Measurements from ENCODE around the gene TUT7. TPM values are rescaled to one million over a fixed set of nuclear protein-coding genes. Genes with fewer than 3 reads are reported as not detected.

The TUT7 gene
- total RNA-seq, 6 experiments from 2014 or later: 17.8 to 23.9 (median 19.2) TPM

DNA sequence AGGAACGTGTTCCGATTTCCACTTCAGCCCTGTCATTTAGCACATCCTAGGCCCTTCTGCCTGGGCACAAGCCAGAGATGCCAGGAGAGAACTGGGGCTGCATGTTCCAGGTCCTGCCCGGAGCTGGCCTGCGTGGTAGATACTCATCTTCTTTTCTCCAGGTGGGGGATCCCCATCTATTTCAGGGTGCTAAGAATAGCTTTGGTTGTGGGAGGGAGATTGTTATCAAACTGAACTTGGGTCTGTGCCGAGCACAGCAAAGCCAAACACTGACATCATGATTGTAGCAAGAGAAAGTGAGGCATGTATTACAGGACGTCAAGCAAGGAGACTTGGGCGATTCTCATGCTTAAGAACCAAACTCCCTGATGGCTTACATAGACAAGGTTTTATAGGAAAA is 113.0 kb downstream of the TUT7 start:
- Mint-ChIP-seq H3K4me3 (no peak overlapping the region), H3K9me3 (no peaks in the 10 kb centered on the region), H3K27ac (no peak overlapping the region), H3K27me3 (ENCODE audit: insufficient read depth) (no peaks in the 10 kb centered on the region), H3K4me1 (ENCODE audit: low read depth) (no peaks in the 10 kb centered on the region), H3K36me3 (ENCODE audit: low read depth) (no peaks in the 10 kb centered on the region)
- TF ChIP-seq, protein P1, sequence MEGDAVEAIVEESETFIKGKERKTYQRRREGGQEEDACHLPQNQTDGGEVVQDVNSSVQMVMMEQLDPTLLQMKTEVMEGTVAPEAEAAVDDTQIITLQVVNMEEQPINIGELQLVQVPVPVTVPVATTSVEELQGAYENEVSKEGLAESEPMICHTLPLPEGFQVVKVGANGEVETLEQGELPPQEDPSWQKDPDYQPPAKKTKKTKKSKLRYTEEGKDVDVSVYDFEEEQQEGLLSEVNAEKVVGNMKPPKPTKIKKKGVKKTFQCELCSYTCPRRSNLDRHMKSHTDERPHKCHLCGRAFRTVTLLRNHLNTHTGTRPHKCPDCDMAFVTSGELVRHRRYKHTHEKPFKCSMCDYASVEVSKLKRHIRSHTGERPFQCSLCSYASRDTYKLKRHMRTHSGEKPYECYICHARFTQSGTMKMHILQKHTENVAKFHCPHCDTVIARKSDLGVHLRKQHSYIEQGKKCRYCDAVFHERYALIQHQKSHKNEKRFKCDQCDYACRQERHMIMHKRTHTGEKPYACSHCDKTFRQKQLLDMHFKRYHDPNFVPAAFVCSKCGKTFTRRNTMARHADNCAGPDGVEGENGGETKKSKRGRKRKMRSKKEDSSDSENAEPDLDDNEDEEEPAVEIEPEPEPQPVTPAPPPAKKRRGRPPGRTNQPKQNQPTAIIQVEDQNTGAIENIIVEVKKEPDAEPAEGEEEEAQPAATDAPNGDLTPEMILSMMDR (IDR thresholded peaks at IDR 0.05): no peak
- DNase-seq: no peak

DNA sequence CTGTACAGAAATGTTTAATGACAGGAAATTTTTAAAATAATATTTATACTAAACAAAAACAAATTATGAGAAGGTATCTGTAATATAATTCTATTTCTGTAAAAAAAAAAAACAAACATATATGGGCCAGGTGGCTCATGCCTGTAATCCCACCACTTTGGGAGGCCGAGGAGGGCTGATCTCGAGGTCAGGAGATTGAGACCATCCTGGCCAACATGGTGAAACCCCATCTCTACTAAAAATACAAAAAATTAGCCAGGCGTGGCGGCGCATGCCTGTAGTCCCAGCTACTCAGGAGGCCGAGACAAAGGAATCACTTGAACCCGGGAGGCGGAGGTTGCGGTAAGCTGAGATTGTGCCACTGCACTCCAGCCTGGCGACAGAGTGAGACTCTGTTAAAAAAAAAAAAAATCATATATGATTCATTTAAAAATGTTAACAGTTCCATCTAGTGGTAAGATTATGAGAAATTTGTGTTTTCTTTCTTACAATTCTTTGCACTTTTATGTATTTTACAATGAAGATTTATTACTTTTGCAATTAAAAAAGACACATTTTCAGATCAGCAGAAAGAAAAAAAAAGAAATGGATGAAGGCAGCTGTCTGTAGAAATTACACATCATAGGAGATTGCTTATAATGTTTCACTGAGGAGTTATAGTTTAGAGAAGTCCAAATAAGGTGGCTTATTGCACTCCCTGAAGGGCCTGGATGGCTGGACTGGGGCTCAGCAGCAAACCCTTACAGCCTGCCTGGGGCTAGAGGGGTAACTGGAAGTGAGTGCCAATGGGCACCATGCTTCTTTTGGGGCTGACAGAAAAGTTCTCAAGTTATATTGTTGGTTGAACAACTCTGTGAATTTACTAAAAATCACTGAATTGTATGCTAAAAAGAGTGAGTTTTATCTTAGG is 115.1 kb downstream of the TUT7 start:
- Mint-ChIP-seq H3K9me3 (no peaks in the 10 kb centered on the region), H3K27ac (no peak overlapping the region), H3K36me3 (ENCODE audit: low read depth) (no peaks in the 10 kb centered on the region), H3K27me3 (ENCODE audit: insufficient read depth) (no peaks in the 10 kb centered on the region), H3K4me1 (ENCODE audit: low read depth) (no peaks in the 10 kb centered on the region), H3K4me3 (no peak overlapping the region)
- TF ChIP-seq, protein P1 (IDR thresholded peaks at IDR 0.05): peak; percentile 67
- DNase-seq: no peak

Other genes starting within 250 kb of the TUT7 start
- not detected for gene C9orf153, start 94.8 kb downstream of the TUT7 start, total RNA-seq (2021; fragmentation: NEBNext Ultra II Directional; extraction: Animal tissue kit (Norgen Biotek cat#: 25700))
- gene ISCA1, start 71.9 kb downstream of the TUT7 start, total RNA-seq (2021; fragmentation: NEBNext Ultra II Directional; extraction: Animal tissue kit (Norgen Biotek cat#: 25700)): 10 to 100 TPM; 20.2 to 29.5 (median 25.7) TPM